ENCODE results near the gene LRRC23.
"Not testable (repeated sequence)": the region's sequence is repeated elsewhere in the genome, so short reads cannot be mapped to it uniquely, and the experiment has no call there.

LRRC23 gene

DNA sequence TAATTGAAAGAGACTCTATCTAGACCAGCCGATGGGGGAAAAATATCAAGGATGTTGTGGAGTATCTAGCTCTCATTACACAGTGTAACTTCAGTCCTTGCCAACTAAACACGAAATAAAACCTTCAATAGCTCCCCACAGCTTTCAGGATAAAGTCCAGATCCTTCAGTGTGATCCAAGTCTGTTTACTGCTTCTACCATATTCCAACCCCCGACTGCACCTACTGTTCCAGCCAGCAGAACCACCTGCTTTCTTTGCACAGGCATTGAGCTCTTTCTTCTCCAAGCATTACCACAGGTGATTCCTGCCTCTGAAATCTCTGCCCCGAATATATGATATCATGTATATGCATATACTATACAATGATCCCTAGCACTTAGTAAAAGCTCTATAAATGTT lies 2.2 kb upstream of the LRRC23 start:
- DNase-seq (ENCODE audit: low read depth) = no peak

GRCh38 chr12:6903722-6904121 lies 900 bp upstream of the LRRC23 start:
- DNase-seq (ENCODE audit: low read depth) = no peak

GRCh38 chr12:6905414-6906040 lies 905 bp downstream of the LRRC23 start:
- no peak for DNase-seq (ENCODE audit: low read depth)

- DNase-seq (ENCODE audit: low read depth) = not testable (repeated sequence)
Observed at GRCh38 chr12:6908141-6908540, 3.5 kb downstream of the LRRC23 start.

DNA sequence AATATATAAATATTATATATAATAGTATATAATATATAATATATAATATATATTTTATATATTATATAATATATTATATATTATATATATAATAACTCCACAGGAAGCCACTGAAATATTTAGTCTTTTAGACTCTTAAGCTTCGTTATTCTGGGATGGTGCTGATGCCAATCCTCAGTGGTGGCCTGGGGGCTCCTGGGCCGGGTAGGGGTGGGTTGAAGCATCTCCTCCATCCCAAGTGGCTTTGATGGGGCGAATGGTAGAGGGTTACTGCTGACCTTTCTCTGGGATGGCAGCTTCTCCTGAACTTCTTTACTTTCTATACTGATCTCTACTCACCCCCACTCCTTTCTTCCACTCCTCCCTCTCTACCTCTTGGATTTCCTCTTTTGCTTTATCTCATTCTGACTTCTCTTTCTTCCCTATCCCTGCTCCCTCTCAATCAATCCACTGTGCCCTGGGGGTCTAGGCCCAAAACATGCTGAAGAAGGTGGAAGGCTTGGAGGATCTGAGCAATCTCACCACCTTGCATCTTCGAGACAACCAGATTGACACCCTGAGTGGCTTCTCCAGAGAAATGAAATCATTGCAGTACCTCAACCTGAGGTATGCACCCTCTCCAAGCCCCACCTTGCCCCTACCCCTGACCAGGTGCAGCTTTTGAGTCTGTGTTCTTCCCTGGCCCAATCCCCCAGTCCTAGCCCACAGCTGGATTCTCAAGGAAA lies 5.0 kb downstream of the LRRC23 start:
- DNase-seq (ENCODE audit: low read depth) = no peak

DNA sequence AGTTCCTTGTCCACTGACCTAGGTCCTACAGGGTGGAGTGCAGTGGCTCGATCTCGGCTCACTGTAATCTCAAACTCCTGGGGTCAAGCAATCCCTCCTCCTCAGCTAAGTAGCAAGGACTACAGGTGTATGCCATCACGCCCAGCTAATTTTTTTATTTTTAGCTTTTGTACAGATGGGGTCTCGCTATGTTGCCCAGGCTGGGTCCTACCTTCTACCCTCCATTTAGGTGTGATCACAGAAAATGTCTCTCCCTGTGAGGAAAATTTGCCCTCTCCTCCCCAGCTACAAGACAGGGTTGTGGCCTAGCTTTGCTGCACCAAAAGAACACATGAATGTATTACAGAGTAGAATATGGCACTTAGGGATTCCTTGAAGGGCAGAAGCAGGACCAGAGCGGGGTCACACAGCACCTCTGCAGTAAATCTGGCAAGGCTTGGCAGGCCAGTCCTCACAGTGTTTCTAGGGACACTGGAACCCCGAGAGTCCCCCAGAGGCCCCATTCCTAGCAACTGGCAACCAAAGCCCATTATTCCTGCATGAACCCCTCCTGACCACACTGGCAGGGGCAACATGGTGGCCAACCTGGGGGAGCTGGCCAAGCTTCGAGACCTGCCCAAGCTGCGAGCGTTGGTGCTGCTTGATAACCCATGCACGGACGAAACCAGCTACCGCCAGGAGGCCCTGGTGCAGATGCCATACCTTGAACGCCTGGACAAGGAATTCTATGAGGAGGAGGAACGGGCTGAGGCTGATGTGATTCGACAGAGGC lies 7.7 kb downstream of the LRRC23 start:
- DNase-seq (ENCODE audit: low read depth) = no peak

DNA sequence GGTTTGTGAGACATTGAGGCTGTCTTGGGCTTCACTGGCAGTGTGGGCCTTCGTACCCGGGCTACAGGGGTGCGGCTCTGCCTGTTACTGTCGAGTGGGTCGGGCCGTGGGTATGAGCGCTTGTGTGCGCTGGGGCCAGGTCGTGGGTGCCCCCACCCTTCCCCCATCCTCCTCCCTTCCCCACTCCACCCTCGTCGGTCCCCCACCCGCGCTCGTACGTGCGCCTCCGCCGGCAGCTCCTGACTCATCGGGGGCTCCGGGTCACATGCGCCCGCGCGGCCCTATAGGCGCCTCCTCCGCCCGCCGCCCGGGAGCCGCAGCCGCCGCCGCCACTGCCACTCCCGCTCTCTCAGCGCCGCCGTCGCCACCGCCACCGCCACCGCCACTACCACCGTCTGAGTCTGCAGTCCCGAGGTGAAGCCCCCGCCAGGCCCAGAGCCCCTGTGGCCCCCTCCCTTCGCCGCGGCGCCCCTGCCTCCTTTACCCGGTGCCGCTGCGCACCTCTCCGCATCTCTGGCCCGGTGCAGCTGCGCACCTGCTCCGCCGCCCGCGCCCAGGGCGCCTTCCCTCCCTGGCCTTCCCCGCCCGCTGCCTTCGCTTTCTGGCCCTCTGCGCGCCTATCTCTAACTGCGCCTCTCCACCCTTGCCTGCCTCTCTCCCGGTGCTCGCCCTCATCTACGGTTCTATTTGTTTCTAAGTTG lies 9.8 kb downstream of the LRRC23 start, which contains the start of gene ENO2:
TSS of gene ENO2 (plus strand) at position 335 of the 701 bp plus-strand sequence. CDS start 1,253 bp downstream, outside the sequence.
- no peak for DNase-seq (ENCODE audit: low read depth)

GRCh38 chr12:6914947-6915788 lies 10.5 kb downstream of the LRRC23 start:
- DNase-seq (ENCODE audit: low read depth) = no peak

GRCh38 chr12:6915789-6916285 lies 11.2 kb downstream of the LRRC23 start:
- DNase-seq (ENCODE audit: low read depth) = no peak

- DNase-seq (ENCODE audit: low read depth) = no peak
Observed at GRCh38 chr12:6916426-6917200, 12.0 kb downstream of the LRRC23 start.

DNA sequence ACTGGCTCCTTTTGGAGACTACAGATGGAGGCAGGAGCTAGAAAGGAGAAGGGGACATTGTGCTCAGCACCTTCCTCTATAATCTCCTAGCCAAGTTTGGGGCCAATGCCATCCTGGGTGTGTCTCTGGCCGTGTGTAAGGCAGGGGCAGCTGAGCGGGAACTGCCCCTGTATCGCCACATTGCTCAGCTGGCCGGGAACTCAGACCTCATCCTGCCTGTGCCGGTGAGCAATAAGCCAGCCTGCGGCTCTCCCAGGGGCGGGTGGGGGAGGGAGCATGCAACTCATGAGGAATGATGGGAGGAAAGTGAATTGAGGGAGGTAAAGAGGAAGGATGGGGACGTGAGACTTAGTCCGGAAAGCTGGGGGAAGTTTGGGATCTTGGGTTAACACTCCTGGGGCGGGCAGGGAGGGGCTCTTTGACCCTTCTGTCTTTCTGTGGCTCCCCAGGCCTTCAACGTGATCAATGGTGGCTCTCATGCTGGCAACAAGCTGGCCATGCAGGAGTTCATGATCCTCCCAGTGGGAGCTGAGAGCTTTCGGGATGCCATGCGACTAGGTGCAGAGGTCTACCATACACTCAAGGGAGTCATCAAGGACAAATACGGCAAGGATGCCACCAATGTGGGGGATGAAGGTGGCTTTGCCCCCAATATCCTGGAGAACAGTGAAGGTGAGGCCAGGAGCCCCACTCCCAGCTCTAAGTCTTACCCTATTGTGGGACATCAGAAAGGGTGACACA lies 13.0 kb downstream of the LRRC23 start:
- DNase-seq (ENCODE audit: low read depth) = no peak

GRCh38 chr12:6919588-6919987 lies 15.0 kb downstream of the LRRC23 start:
- DNase-seq (ENCODE audit: low read depth) = no peak

DNA sequence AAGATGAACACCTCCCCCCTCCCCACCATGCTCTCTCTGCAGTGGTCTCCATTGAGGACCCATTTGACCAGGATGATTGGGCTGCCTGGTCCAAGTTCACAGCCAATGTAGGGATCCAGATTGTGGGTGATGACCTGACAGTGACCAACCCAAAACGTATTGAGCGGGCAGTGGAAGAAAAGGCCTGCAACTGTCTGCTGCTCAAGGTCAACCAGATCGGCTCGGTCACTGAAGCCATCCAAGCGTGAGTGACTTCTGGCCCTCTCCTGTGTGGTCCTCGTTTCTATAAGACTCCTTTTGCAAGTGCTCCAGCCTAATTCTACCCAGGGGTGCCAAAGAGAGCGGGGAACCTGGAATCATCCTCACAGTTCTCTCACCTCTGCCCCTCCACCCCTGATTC lies 16.9 kb downstream of the LRRC23 start:
- no peak for DNase-seq (ENCODE audit: low read depth)

- no peak for DNase-seq (ENCODE audit: low read depth)
Observed at GRCh38 chr12:6921996-6922946, 17.6 kb downstream of the LRRC23 start.

DNA sequence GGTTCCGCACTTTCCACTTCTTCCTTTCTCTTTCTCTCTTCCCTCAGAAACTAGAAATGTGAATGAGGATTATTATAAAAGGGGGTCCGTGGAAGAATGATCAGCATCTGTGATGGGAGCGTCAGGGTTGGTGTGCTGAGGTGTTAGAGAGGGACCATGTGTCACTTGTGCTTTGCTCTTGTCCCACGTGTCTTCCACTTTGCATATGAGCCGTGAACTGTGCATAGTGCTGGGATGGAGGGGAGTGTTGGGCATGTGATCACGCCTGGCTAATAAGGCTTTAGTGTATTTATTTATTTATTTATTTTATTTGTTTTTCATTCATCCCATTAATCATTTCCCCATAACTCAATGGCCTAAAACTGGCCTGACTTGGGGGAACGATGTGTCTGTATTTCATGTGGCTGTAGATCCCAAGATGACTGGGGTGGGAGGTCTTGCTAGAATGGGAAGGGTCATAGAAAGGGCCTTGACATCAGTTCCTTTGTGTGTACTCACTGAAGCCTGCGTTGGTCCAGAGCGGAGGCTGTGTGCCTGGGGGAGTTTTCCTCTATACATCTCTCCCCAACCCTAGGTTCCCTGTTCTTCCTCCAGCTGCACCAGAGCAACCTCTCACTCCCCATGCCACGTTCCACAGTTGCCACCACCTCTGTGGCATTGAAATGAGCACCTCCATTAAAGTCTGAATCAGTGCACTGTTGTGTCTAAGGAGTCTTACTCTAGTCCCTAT lies 18.5 kb downstream of the LRRC23 start:
- no peak for DNase-seq (ENCODE audit: low read depth)

- DNase-seq (ENCODE audit: low read depth) = no peak
Observed at GRCh38 chr12:6923851-6924250, 19.2 kb downstream of the LRRC23 start.

DNA sequence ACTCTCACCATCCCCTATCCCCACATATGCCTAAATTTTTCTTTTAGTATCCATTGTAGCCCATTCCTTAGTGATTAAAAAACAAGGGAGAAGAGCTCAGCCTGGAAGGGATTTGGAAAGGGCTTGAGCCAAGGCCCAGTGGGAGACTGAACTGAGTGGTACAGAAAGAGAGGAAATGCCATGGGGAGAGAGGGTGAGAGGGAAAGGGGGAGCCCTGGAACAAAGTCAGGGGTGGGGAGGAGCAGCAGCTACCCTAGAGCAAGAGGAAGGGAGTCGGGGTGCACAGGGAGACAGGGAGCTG lies 20.6 kb downstream of the LRRC23 start:
- no peak for DNase-seq (ENCODE audit: low read depth)
